ENCODE results near the gene DBH. TPM values are rescaled to one million over a fixed set of nuclear protein-coding genes. Genes with fewer than 3 reads are reported as not detected.

Gene DBH
- polyA plus RNA-seq, 1 donor (not counting 4 experiments of a cell fraction or from before 2014, with no cell fraction given): not detected

DNA sequence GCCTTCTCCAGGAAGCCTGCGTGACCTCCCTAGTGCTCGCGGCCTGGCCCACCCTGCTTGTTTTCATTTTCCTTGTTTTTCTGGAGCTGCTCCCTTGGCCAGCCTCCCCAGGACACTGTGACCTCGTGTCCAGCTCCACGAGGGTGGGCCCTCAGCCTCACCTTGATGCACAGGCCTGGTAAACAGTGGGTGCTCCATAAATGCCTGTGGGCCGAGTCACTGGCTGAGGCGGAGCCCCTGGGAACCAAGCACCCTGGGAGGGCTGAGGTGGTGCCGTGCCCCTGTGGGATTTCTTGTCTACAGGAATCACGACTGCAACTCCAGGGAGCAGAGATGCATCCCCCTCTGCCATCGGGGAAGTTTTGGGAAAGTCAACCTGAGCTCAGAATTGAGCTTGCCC, 44.2 kb upstream of the DBH start:
- TF ChIP-seq, protein P1, sequence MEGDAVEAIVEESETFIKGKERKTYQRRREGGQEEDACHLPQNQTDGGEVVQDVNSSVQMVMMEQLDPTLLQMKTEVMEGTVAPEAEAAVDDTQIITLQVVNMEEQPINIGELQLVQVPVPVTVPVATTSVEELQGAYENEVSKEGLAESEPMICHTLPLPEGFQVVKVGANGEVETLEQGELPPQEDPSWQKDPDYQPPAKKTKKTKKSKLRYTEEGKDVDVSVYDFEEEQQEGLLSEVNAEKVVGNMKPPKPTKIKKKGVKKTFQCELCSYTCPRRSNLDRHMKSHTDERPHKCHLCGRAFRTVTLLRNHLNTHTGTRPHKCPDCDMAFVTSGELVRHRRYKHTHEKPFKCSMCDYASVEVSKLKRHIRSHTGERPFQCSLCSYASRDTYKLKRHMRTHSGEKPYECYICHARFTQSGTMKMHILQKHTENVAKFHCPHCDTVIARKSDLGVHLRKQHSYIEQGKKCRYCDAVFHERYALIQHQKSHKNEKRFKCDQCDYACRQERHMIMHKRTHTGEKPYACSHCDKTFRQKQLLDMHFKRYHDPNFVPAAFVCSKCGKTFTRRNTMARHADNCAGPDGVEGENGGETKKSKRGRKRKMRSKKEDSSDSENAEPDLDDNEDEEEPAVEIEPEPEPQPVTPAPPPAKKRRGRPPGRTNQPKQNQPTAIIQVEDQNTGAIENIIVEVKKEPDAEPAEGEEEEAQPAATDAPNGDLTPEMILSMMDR (optimal IDR thresholded peaks at IDR 0.05 in 1 of 3, IDR thresholded peaks at IDR 0.05 in 1 of 3, conservative IDR thresholded peaks at IDR 0.05 in 1 of 3; ENCODE audit: extremely low read depth in 1 of 3, insufficient read depth in 2 of 3, low read length in 3 of 3): no peak
- no peak for TF ChIP-seq EZH2 (IDR thresholded peaks at IDR 0.05; ENCODE audit: low read length)
- H3K36me3 ChIP-seq (ENCODE audit: control insufficient read depth in 2 of 2, extremely low read depth in 1 of 2, insufficient read depth in 2 of 2, low read length in 2 of 2): no peaks in the 10 kb centered on the region
- H3K4me1 ChIP-seq (ENCODE audit: control insufficient read depth, extremely low read depth, insufficient read depth, low read length): no peaks in the 10 kb centered on the region
- H2AFZ ChIP-seq (ENCODE audit: control insufficient read depth, low read length): no peak overlapping the region
- H3K4me3 ChIP-seq (ENCODE audit: control insufficient read depth in 2 of 3, extremely low read depth in 1 of 3, insufficient read depth in 2 of 3, low read depth in 1 of 3, low read length in 3 of 3): no peak overlapping the region
- dilution Hi-C loops (cut with MboI; ENCODE audit: extremely low pct_ligation_motif_present, low sequenced_read_pairs): no loop called here
- no peak overlapping the region for H3K27ac ChIP-seq (ENCODE audit: control insufficient read depth, insufficient read depth, low read length)
- DNase-seq (ENCODE audit: low read depth, low spot score) (no peak), FAIRE-seq (no peak)
- H4K20me1 ChIP-seq (ENCODE audit: control insufficient read depth, extremely low read depth, insufficient read depth, low read length): no peaks in the 10 kb centered on the region
- no peaks in the 10 kb centered on the region for H3K9me1 ChIP-seq (ENCODE audit: control insufficient read depth, extremely low read depth, insufficient read depth, low read length)
- no peaks in the 10 kb centered on the region for H3K27me3 ChIP-seq (ENCODE audit: control insufficient read depth, extremely low read depth, insufficient read depth, low read length)
- H3K9ac ChIP-seq (ENCODE audit: control insufficient read depth, extremely low read depth, insufficient read depth, low read length): no peak overlapping the region
- no peaks in the 10 kb centered on the region for H3K79me2 ChIP-seq (ENCODE audit: control insufficient read depth, insufficient read depth, low read length)
- no peak overlapping the region for H3K4me2 ChIP-seq (ENCODE audit: control insufficient read depth, extremely low read depth, insufficient read depth, low read depth, low read length)
- H3K9me3 ChIP-seq (ENCODE audit: control insufficient read depth, low read depth, low read length): peaks cover 4% of the 10 kb centered on the region

GRCh38 chr9:133592731-133593409, 43.3 kb upstream of the DBH start:
- Histone ChIP-seq H3K4me2 (ENCODE audit: control insufficient read depth, extremely low read depth, insufficient read depth, low read depth, low read length) (no peak overlapping the region), H3K27me3 (ENCODE audit: control insufficient read depth, extremely low read depth, insufficient read depth, low read length) (no peaks in the 10 kb centered on the region), H3K36me3 (ENCODE audit: control insufficient read depth in 2 of 2, extremely low read depth in 1 of 2, insufficient read depth in 2 of 2, low read length in 2 of 2) (no peaks in the 10 kb centered on the region), H3K4me3 (ENCODE audit: control insufficient read depth in 2 of 3, extremely low read depth in 1 of 3, insufficient read depth in 2 of 3, low read depth in 1 of 3, low read length in 3 of 3) (no peak overlapping the region), H3K9me1 (ENCODE audit: control insufficient read depth, extremely low read depth, insufficient read depth, low read length) (no peaks in the 10 kb centered on the region), H4K20me1 (ENCODE audit: control insufficient read depth, extremely low read depth, insufficient read depth, low read length) (no peaks in the 10 kb centered on the region), H3K9ac (ENCODE audit: control insufficient read depth, extremely low read depth, insufficient read depth, low read length) (no peak overlapping the region), H3K9me3 (ENCODE audit: control insufficient read depth, low read depth, low read length) (peaks cover 7% of the 10 kb centered on the region), H3K79me2 (ENCODE audit: control insufficient read depth, insufficient read depth, low read length) (no peaks in the 10 kb centered on the region), H2AFZ (ENCODE audit: control insufficient read depth, low read length) (no peak overlapping the region), H3K27ac (ENCODE audit: control insufficient read depth, insufficient read depth, low read length) (no peak overlapping the region), H3K4me1 (ENCODE audit: control insufficient read depth, extremely low read depth, insufficient read depth, low read length) (no peaks in the 10 kb centered on the region)
- no peak for DNase-seq (ENCODE audit: low read depth, low spot score)
- no peak for TF ChIP-seq EZH2 (IDR thresholded peaks at IDR 0.05; ENCODE audit: low read length)
- TF ChIP-seq, protein P1 (optimal IDR thresholded peaks at IDR 0.05 in 1 of 3, IDR thresholded peaks at IDR 0.05 in 1 of 3, conservative IDR thresholded peaks at IDR 0.05 in 1 of 3; ENCODE audit: extremely low read depth in 1 of 3, insufficient read depth in 2 of 3, low read length in 3 of 3): peak in 2 of 3 experiments; percentile 28 to 47
- dilution Hi-C loops (cut with MboI; ENCODE audit: extremely low pct_ligation_motif_present, low sequenced_read_pairs): no loop called here
- no peak for FAIRE-seq

Data from keratinocyte (primary cell).